ENCODE measurements around the gene EXOSC2.

EXOSC2 gene

DNA sequence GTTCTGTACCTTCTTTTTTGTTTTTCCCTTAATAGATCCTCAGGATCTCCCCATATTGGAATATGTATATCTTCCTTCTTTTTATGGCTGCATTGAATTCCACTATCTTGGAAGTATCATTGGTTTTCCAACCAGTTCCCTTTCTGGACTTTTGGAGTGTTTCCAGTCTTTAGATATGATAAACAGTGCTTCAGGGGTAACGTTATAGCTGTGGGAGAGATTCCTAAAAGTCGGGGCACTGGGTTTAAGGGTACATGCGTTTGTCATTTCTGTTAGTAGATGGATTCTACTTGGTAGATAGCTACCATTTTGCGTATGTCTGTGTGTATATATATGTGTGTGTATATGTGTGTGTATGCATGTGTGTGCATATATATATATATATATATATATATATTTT lies 42.0 kb downstream of the EXOSC2 start:
- H3K27me3 ChIP-seq (replicated peaks; ENCODE audit: control insufficient read depth, insufficient read depth, low read length), result no peaks in the 10 kb centered on the region
- TF ChIP-seq CTCF (IDR thresholded peaks at IDR 0.05; ENCODE audit: insufficient read depth, low read length, poor library complexity, severe bottlenecking), result no peak
- DNase-seq (ENCODE audit: extremely low read depth, insufficient read length), result no peak
- no peaks in the 10 kb centered on the region for H3K36me3 ChIP-seq (ENCODE audit: control insufficient read depth, insufficient read depth, low read length)
- H3K4me3 ChIP-seq (replicated peaks; ENCODE audit: low read depth, low read length), result no peak overlapping the region

- TF ChIP-seq CTCF (IDR thresholded peaks at IDR 0.05; ENCODE audit: insufficient read depth, low read length, poor library complexity, severe bottlenecking), result no peak
- DNase-seq (ENCODE audit: extremely low read depth, insufficient read length), result no peak
- no peaks in the 10 kb centered on the region for H3K27me3 ChIP-seq (replicated peaks; ENCODE audit: control insufficient read depth, insufficient read depth, low read length)
- no peaks in the 10 kb centered on the region for H3K36me3 ChIP-seq (ENCODE audit: control insufficient read depth, insufficient read depth, low read length)
- H3K4me3 ChIP-seq (replicated peaks; ENCODE audit: low read depth, low read length), result no peak overlapping the region
Measured at GRCh38 chr9:130736834-130737233, 43.3 kb downstream of the EXOSC2 start.

GRCh38 chr9:130738281-130738680 lies 44.7 kb downstream of the EXOSC2 start:
- no peak for DNase-seq (ENCODE audit: extremely low read depth, insufficient read length)
- Histone ChIP-seq H3K4me3 (replicated peaks; ENCODE audit: low read depth, low read length) (no peak overlapping the region), H3K27me3 (replicated peaks; ENCODE audit: control insufficient read depth, insufficient read depth, low read length) (no peaks in the 10 kb centered on the region), H3K36me3 (ENCODE audit: control insufficient read depth, insufficient read depth, low read length) (no peaks in the 10 kb centered on the region)
- TF ChIP-seq CTCF (IDR thresholded peaks at IDR 0.05; ENCODE audit: insufficient read depth, low read length, poor library complexity, severe bottlenecking), result no peak

- no peaks in the 10 kb centered on the region for H3K27me3 ChIP-seq (replicated peaks; ENCODE audit: control insufficient read depth, insufficient read depth, low read length)
- DNase-seq (ENCODE audit: extremely low read depth, insufficient read length), result no peak
- H3K36me3 ChIP-seq (ENCODE audit: control insufficient read depth, insufficient read depth, low read length), result no peaks in the 10 kb centered on the region
- no peak for TF ChIP-seq CTCF (IDR thresholded peaks at IDR 0.05; ENCODE audit: insufficient read depth, low read length, poor library complexity, severe bottlenecking)
- no peak overlapping the region for H3K4me3 ChIP-seq (replicated peaks; ENCODE audit: low read depth, low read length)
Measured at GRCh38 chr9:130739081-130739480, 45.5 kb downstream of the EXOSC2 start.

DNA sequence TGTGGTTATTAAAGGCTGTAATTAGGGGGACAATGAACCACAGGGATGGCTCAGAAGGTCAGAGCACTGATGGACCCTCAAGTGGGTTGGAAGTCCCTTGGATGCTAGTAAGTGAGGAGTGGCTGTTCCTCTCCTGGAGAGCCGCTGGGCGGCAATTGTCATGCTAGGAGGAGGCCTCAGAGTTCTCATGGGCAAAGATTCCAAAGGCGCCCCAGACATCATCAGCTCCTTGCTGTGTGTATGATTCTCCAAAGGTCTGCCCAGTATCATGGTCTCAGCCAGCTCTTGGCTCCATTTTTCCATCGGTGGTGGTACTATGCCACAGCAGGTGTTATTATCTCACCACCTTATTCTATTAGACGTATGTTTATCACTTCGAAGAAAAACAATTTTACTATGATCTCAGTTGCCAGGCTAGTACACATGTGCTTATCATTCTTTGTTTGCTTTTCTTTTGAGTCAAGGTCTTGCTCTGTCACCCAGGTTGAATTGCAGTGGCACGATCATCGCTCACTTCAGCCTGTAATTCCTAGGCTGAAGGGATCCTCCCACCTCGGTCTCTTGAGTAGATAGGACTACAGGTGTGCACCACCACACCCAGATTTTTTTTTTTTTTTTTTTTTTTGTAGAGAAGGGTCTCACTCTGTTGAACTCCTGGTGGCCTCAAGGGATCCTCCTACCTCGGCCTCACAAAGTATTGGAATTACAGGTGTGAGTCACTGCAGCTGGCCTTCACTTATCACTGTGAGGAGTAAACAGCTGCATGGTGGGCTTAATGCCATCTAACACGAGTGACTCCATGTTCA lies 46.8 kb downstream of the EXOSC2 start:
- no peak for DNase-seq (ENCODE audit: extremely low read depth, insufficient read length)
- Histone ChIP-seq H3K4me3 (replicated peaks; ENCODE audit: low read depth, low read length) (no peak overlapping the region), H3K27me3 (replicated peaks; ENCODE audit: control insufficient read depth, insufficient read depth, low read length) (no peaks in the 10 kb centered on the region), H3K36me3 (ENCODE audit: control insufficient read depth, insufficient read depth, low read length) (no peaks in the 10 kb centered on the region)
- TF ChIP-seq CTCF (IDR thresholded peaks at IDR 0.05; ENCODE audit: insufficient read depth, low read length, poor library complexity, severe bottlenecking), result no peak

GRCh38 chr9:130741024-130741305 lies 47.4 kb downstream of the EXOSC2 start:
- no peak for TF ChIP-seq CTCF (IDR thresholded peaks at IDR 0.05; ENCODE audit: insufficient read depth, low read length, poor library complexity, severe bottlenecking)
- no peaks in the 10 kb centered on the region for H3K36me3 ChIP-seq (ENCODE audit: control insufficient read depth, insufficient read depth, low read length)
- H3K4me3 ChIP-seq (replicated peaks; ENCODE audit: low read depth, low read length), result no peak overlapping the region
- DNase-seq (ENCODE audit: extremely low read depth, insufficient read length), result no peak
- H3K27me3 ChIP-seq (replicated peaks; ENCODE audit: control insufficient read depth, insufficient read depth, low read length), result no peaks in the 10 kb centered on the region

All from GM06990 (cell line).